GM12864 (cell line): ENCODE results near the gene INSIG1.

Experiments used
- DNase-seq: peaks from one replicate; pipeline ENCODE4 v3.0.0-alpha.2; 2011; ENCODE audit warnings: low read depth
- H3K4me3 ChIP-seq: 2 replicates; pipeline ENCODE4 v1.5.1; 2011; ENCODE audit warnings: mild to moderate bottlenecking, low read depth, low read length, control low read depth
- TF ChIP-seq, protein P1 (sequence below): IDR thresholded peaks from 2 replicates; pipeline ENCODE4 v1.5.1; 2011; ENCODE audit warnings: low read depth, mild to moderate bottlenecking, moderate library complexity, low read length, control low read depth, inconsistent platforms; ENCODE audit errors: missing control alignments

The INSIG1 gene

GRCh38 chr7:155324918-155325235 lies 27.2 kb downstream of the INSIG1 start:
- DNase-seq = no peak
- no peak overlapping the region for H3K4me3 ChIP-seq
- TF ChIP-seq, protein P1, sequence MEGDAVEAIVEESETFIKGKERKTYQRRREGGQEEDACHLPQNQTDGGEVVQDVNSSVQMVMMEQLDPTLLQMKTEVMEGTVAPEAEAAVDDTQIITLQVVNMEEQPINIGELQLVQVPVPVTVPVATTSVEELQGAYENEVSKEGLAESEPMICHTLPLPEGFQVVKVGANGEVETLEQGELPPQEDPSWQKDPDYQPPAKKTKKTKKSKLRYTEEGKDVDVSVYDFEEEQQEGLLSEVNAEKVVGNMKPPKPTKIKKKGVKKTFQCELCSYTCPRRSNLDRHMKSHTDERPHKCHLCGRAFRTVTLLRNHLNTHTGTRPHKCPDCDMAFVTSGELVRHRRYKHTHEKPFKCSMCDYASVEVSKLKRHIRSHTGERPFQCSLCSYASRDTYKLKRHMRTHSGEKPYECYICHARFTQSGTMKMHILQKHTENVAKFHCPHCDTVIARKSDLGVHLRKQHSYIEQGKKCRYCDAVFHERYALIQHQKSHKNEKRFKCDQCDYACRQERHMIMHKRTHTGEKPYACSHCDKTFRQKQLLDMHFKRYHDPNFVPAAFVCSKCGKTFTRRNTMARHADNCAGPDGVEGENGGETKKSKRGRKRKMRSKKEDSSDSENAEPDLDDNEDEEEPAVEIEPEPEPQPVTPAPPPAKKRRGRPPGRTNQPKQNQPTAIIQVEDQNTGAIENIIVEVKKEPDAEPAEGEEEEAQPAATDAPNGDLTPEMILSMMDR = no peak

DNA sequence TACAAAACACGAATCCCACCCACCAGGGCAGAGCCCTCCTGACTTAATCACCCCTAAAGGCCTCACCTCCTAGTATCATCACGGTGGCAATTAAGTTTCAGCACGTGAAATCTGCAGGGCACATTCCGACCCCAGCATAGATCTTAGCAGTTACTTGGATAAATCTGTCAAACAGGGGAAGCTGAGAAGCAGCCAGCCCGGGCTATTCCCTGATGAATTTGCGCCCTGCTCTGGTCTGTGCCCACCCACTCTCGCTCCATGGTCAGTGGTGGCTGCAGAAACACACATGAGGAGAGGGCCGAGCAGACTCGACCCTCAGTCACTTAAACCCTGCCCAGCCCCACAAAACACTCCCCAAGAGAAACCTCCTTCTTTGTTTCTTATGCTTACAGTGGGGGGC lies 28.7 kb downstream of the INSIG1 start:
- TF ChIP-seq, protein P1 = no peak
- H3K4me3 ChIP-seq = no peak overlapping the region
- DNase-seq = no peak

DNA sequence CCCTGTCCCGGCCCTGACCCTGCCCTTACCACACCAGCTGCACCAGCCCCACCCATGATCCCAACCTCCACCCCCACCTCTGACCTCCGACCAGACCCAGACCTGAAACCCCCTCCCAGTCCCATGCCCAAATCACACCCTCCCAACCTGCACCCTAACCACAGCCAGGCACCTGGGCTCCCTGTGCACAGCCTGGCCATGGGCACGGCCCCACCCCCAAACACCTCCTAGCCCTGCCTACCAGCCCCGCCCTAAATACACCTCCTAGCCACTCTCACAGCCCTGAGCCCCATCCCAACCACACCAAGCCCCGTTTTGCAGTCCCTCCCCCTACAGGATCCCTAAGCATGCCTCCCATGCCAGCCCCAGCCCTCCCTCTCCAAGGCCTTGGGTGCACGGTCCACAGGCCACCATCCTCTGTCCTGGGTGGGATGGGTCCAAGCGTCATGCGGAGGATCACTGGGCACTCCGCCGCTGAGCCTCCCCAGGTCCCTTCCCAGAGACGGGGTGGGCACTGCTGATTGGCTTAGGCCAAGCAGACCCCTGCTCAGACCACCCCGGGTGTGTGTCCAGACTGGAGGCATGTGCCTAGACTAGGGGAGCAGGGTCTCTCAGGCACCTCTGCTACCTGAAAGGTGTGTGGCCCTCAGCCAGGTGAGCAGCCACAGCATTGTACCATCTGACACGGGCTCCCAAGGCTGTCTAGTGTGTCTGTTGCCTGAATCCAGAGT lies 30.1 kb downstream of the INSIG1 start:
- TF ChIP-seq, protein P1 = no peak

DNA sequence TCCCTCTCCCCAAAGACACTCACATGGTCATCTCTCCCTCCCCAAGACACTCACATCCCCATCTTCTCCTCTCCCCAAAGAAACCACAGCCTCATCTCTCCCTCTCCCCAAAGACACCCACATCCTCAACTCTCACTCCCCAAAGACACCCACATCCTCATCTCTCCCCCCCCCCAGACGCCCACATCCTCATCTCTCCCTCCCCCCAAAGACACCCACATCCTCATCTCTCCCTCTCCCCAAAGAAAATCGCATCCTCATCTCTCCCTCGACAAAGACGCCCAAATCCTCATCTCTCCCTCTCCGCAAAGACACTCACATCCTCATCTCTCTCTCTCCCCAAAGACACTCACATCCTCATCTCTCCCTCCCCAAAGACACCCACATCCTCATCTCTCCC lies 31.5 kb downstream of the INSIG1 start:
- TF ChIP-seq, protein P1 = no peak
- DNase-seq = no peak
- no peak overlapping the region for H3K4me3 ChIP-seq

More for the DNA sequence above, 30.1 kb downstream of the INSIG1 start:
- DNase-seq = no peak
- no peak overlapping the region for H3K4me3 ChIP-seq

DNA sequence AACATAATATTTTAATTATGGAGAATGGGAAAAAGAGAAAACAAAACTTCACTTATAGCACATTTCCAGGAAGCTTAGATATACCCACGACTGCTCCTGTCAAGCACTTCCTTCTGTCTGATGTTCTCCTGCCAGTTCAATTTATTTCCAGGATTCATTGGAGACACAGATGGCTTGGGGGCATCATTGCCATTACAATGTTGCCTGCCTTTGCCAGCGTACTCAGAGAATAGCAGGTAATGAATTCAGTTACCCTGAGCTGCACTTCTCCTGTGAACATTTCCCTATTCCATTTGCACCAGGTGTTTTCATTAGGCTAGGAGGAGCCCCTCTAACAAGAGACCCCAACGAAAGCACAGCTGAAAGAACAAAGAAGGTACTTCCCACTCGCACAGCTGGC lies 33.7 kb downstream of the INSIG1 start:
- no peak overlapping the region for H3K4me3 ChIP-seq
- TF ChIP-seq, protein P1 = no peak
- no peak for DNase-seq

DNA sequence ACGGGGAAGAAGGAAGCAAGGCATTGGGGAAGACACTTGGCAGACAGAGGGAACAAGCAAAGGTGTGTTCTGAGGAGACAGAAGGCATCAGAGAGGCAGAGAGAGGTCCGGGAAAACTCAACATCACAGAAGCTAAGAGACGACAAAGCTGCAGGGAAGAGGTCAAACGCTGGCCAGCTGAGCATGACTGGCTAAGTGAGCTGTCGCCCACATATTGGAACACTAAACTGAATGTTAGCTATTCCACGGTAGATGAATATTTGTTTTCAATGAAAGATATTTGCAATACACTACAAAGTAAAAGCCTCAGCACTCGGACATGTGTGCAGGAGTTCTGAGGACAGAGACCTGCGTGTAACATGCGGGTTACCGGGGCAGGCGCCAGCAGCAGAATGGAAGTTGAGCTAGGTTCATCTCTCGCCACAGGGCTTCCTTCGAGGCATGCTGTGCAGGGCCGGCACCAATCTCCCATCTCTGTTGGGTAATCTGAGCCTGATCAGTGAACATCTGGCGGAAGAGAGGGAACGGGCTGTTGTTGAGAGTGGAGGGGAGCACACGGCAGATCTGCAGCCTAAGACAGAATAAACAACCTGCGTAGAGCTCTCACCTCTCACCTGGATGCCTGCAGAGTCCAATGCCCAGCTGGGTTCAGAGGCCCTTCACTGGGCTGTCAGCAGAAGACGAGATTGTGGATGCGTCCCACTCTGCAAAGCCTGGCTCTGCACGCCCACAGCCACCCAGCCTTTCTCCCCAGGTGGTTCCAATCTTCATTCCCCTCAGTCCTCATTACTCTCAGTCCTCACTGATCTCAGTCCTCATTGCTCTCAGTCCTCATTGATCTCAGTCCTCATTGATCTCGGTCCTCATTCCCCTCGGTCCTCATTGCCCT lies 35.9 kb downstream of the INSIG1 start:
- TF ChIP-seq, protein P1 = no peak
- H3K4me3 ChIP-seq = no peak overlapping the region
- no peak for DNase-seq
